Sigmoid colon (tissue), 7 donors: ENCODE measurements around the gene DROSHA. TPM values are rescaled to one million over a fixed set of nuclear protein-coding genes. Genes with fewer than 3 reads are reported as not detected.
"Not testable (repeated sequence)": the region's sequence is repeated elsewhere in the genome, so short reads cannot be mapped to it uniquely, and the experiment has no call there.

ENCODE experiments used
- DNase-seq: peaks from one replicate; pipeline ENCODE4 v3.0.0-alpha.2; 2019
- H3K27ac ChIP-seq, 4 donors: fragments of 200-600 bp; sonication (generic); one replicate each; pipeline ENCODE4 v1.5.1; 2016 to 2019; ENCODE audit warnings: mild to moderate bottlenecking in 1 of 4
- H3K27me3 ChIP-seq, 3 donors: fragments of 200-600 bp; sonication (generic); one replicate each; pipeline ENCODE4 v1.5.1; 2019; ENCODE audit warnings: mild to moderate bottlenecking in 1 of 3
- H3K36me3 ChIP-seq, 4 donors: fragments of 200-600 bp; sonication (generic); one replicate each; pipeline ENCODE4 v1.5.1; 2016 to 2019
- H3K4me1 ChIP-seq, 4 donors: fragments of 200-600 bp; sonication (generic); one replicate each; pipeline ENCODE4 v1.5.1; 2017 to 2019
- H3K4me3 ChIP-seq, 4 donors: fragments of 200-600 bp; sonication (generic); one replicate each; pipeline ENCODE4 v1.5.1; 2017 to 2019; ENCODE audit warnings: mild to moderate bottlenecking in 2 of 4, moderate library complexity in 1 of 4
- H3K9me3 ChIP-seq, 4 donors: fragments of 200-600 bp in 3 of 4; sonication (generic) in 3 of 4; one replicate each; pipeline versions ENCODE4 v1.5.1 to v1.6.1; 2013 to 2019
- CTCF ChIP-seq, 4 experiments: fragments of 450-650 bp in 3 of 4; fragments of 200-600 bp in 1 of 4; IDR thresholded peaks; one replicate each; pipeline ENCODE4 v1.5.1; 2016 to 2019; ENCODE audit warnings: antibody characterized with exemption in 4 of 4, mild to moderate bottlenecking in 3 of 4, moderate library complexity in 2 of 4
- EP300 ChIP-seq, 4 donors: sonication (generic); formaldehyde crosslinking; IDR thresholded peaks; one replicate each; pipeline ENCODE4 v1.6.1; 2017; ENCODE audit warnings: antibody characterized with exemption in 4 of 4
- POLR2A ChIP-seq, 2 donors: fragments of 450-650 bp; IDR thresholded peaks; one replicate each; pipeline ENCODE4 v1.6.1; 2016; ENCODE audit warnings: antibody characterized with exemption in 2 of 2, mild to moderate bottlenecking in 2 of 2, moderate library complexity in 2 of 2
- POLR2AphosphoS5 ChIP-seq, 4 donors: sonication (generic); formaldehyde crosslinking; IDR thresholded peaks; one replicate each; pipeline ENCODE4 v1.6.1; 2017; ENCODE audit warnings: antibody characterized with exemption in 4 of 4
- WGBS, 2 donors: extraction: QIAGEN DNeasy Blood & Tissue Kit; methylation state at CpG; one replicate each; pipeline ENCODE4 v1.1.7; 2013; 5-methylcytosine and 5-hydroxymethylcytosine counted together
- intact Hi-C: fragments of 100-400 bp; cut with DNase I; formaldehyde crosslinking; loops from one replicate; pipeline ENCODE4 v1.15.1; 2023
- polyA plus RNA-seq, 3 donors: library from polyadenylated mRNA; stranded (reverse); fragments of 200-250 nt; gene quantifications; one replicate each; pipeline ENCODE4 v1.2.3, GENCODE V29; 2013
- total RNA-seq, 4 donors: library from RNA; depleted of rRNA; stranded (reverse); fragments of >200 nt; gene quantifications; one replicate each; pipeline ENCODE4 v1.1.0, GENCODE V29; 2016
- donor health status: healthy with polysubstance abuse.
- donor health status: Bipolar disorder and iron deficiency.
- donor health status: healthy.

The DROSHA gene
- total and polyA plus RNA-seq, 7 donors = 17.3 to 57.6 (median 28.6) TPM

- H3K27ac ChIP-seq = no peak overlapping the region
- intact Hi-C loops = no loop called here
Measured at GRCh38 chr5:31559942-31560341, 28.0 kb upstream of the DROSHA start.

DNA sequence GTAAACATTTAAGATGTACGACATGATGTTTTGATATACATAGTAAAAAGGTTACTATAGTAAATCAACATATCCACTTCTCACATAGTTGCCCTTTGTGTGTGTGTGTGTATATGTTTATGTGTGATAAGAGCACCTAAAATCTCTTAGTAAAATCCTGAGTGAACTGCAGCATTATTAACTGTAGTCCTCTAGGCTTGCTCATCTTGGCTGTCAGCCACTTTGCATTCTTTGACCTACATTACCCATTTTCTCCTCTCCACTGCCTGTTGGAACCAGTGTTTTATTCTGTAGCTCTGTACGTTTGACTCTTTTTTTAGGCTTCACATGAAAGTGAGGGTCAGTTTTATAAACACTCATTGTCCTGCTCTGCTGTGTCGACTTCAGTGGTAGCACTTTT is 24.6 kb upstream of the DROSHA start:
- no peak for DNase-seq
- Histone ChIP-seq H3K4me3 (no peak overlapping the region), H3K36me3 (peaks cover 4 to 56% (median 11%) of the 10 kb centered on the region in 4 donors), H3K27ac (no peak overlapping the region), H3K27me3 (no peaks in the 10 kb centered on the region), H3K4me1 (no peaks in the 10 kb centered on the region), H3K9me3 (no peaks in the 10 kb centered on the region)
- 83 to 90% methylated on average over 3 of the region's 3 CpGs for WGBS, 2 donors
- TF ChIP-seq POLR2A (IDR thresholded peaks at IDR 0.05) (no peak), EP300 (IDR thresholded peaks at IDR 0.05) (no peak), CTCF (IDR thresholded peaks at IDR 0.05) (no peak), POLR2AphosphoS5 (IDR thresholded peaks at IDR 0.05) (no peak)
- intact Hi-C loops = no loop called here

More at GRCh38 chr5:31559942-31560341, 28.0 kb upstream of the DROSHA start:
- 92 to 95% methylated on average over 3 of the region's 3 CpGs for WGBS, 2 donors
- Histone ChIP-seq H3K36me3 (peaks cover 0 to 22% (median 0%) of the 10 kb centered on the region in 4 donors), H3K9me3 (no peaks in the 10 kb centered on the region), H3K4me1 (peaks cover 0 to 22% (median 19%) of the 10 kb centered on the region in 4 donors), H3K4me3 (no peak overlapping the region), H3K27me3 (no peaks in the 10 kb centered on the region)
- TF ChIP-seq EP300 (IDR thresholded peaks at IDR 0.05) = no peak
- TF ChIP-seq CTCF (IDR thresholded peaks at IDR 0.05) = no peak
- no peak for TF ChIP-seq POLR2A (IDR thresholded peaks at IDR 0.05)
- no peak for TF ChIP-seq POLR2AphosphoS5 (IDR thresholded peaks at IDR 0.05)
- no peak for DNase-seq

DNA sequence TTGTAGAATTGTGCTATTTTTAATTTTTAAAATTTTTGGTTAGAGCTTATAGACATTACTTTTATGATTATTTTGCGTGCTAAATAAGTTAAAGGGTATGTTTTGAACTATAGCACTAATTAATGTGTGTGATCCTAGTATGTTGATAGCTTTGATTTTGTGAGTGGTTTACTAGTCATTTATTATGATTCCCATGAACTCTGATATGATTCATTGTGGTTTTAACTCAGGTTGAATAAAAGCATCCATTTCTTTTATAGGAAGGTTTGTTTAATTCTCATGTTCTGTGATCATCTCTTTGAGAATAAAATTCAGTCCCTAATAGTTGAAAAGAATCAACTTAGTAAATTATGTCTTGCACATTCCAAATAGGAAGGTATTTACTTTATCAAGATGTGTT is 22.7 kb upstream of the DROSHA start:
- 99% methylated on average over 1 of the region's 1 CpG for WGBS, 2 donors
- intact Hi-C loops = no loop called here
- DNase-seq = no peak
- H3K4me3 ChIP-seq = no peak overlapping the region
- TF ChIP-seq POLR2A (IDR thresholded peaks at IDR 0.05) (no peak), EP300 (IDR thresholded peaks at IDR 0.05) (no peak), CTCF (IDR thresholded peaks at IDR 0.05) (no peak), POLR2AphosphoS5 (IDR thresholded peaks at IDR 0.05) (no peak)
- H3K27ac ChIP-seq = no peak overlapping the region
- H3K9me3 ChIP-seq = no peaks in the 10 kb centered on the region
- no peaks in the 10 kb centered on the region for H3K27me3 ChIP-seq
- H3K4me1 ChIP-seq = no peaks in the 10 kb centered on the region
- H3K36me3 ChIP-seq = peaks cover 4 to 65% (median 11%) of the 10 kb centered on the region in 4 donors

GRCh38 chr5:31553863-31554262 is 22.0 kb upstream of the DROSHA start:
- Histone ChIP-seq H3K4me3 (no peak overlapping the region), H3K4me1 (no peaks in the 10 kb centered on the region), H3K27ac (no peak overlapping the region), H3K27me3 (no peaks in the 10 kb centered on the region), H3K36me3 (peaks cover 4 to 72% (median 11%) of the 10 kb centered on the region in 4 donors), H3K9me3 (no peaks in the 10 kb centered on the region)
- intact Hi-C loops = no loop called here
- TF ChIP-seq CTCF (IDR thresholded peaks at IDR 0.05) (no peak), POLR2A (IDR thresholded peaks at IDR 0.05) (no peak), POLR2AphosphoS5 (IDR thresholded peaks at IDR 0.05) (no peak), EP300 (IDR thresholded peaks at IDR 0.05) (no peak)
- no peak for DNase-seq

DNA sequence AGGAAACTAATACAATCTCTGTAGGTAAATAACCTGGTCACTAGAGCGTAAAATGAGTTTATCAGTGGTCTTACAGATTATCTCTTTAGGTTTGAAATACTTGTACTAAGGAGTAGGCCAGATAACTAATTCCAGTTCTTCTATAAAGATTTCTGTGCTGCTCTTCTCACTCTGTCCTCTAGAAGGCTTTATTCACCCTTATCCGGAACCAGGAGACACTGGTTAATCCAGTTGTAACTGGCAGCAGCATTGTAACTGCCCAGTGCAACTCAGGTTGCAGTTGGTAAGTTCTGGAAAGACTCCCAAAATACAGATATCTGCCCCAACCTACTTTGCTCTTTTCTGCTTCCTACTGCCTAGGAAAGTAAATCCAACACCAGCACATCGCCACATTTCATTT is 20.0 kb upstream of the DROSHA start:
- H3K4me1 ChIP-seq = no peaks in the 10 kb centered on the region
- no peak for DNase-seq
- H3K9me3 ChIP-seq = no peaks in the 10 kb centered on the region
- no peak overlapping the region for H3K4me3 ChIP-seq
- intact Hi-C loops = no loop called here
- TF ChIP-seq EP300 (IDR thresholded peaks at IDR 0.05) (no peak), POLR2AphosphoS5 (IDR thresholded peaks at IDR 0.05) (no peak), POLR2A (IDR thresholded peaks at IDR 0.05) (no peak), CTCF (IDR thresholded peaks at IDR 0.05) (no peak)
- H3K27ac ChIP-seq = no peak overlapping the region
- peaks cover 6 to 88% (median 20%) of the 10 kb centered on the region in 4 donors for H3K36me3 ChIP-seq
- no peaks in the 10 kb centered on the region for H3K27me3 ChIP-seq
- 98 to 99% methylated on average over 3 of the region's 3 CpGs for WGBS, 2 donors

DNA sequence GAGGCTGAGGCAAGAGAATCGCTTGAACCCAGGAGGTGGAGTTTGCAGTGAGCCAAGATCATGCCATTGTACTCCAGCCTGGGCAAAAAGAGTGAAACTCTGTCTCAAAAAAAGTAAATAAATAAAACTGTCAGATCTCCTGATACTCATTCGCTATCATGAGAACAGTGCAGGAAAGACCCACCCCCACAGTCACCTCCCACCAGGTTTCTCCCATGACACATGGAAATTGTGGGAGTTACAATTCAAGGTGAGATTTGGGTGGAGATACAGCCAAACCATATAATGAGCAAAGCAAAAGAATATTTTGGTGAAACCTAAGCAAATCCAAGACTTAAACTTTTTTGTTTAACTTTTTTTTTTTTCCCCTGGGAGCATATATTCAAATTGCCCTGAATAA is 17.2 kb upstream of the DROSHA start:
- intact Hi-C loops = not testable (repeated sequence)

More for the DNA sequence above, 17.2 kb upstream of the DROSHA start:
- not testable (repeated sequence) for H3K4me1 ChIP-seq, H3K27ac ChIP-seq, H3K27me3 ChIP-seq, H3K4me3 ChIP-seq, DNase-seq, H3K9me3 ChIP-seq
- 95 to 97% methylated on average over 2 of the region's 2 CpGs for WGBS, 2 donors
- H3K36me3 ChIP-seq = peaks cover 7 to 90% (median 20%) of the 10 kb centered on the region in 4 donors
